NCI-H2081 (cell line): ENCODE results near the gene CDH9.
"Not testable (repeated sequence)": the region's sequence is repeated elsewhere in the genome, so short reads cannot be mapped to it uniquely, and the experiment has no call there.

Source experiments
- DNase-seq, 2 experiments: peaks; one replicate each; lab custom pipeline; 2025; lab: John Stamatoyannopoulos, UW

The CDH9 gene

GRCh38 chr5:26955161-26955560 is 83.2 kb downstream of the CDH9 start:
- DNase-seq: no peak

GRCh38 chr5:26948921-26949320 is 89.5 kb downstream of the CDH9 start:
- DNase-seq: no peak

GRCh38 chr5:26945901-26946300 is 92.5 kb downstream of the CDH9 start:
- no peak for DNase-seq

GRCh38 chr5:26942481-26942880 is 95.9 kb downstream of the CDH9 start:
- DNase-seq: no peak

- peak; percentile 55 to 74 for DNase-seq
Observed at GRCh38 chr5:26940994-26941393, 97.4 kb downstream of the CDH9 start.

GRCh38 chr5:26932238-26932637 is 106.1 kb downstream of the CDH9 start:
- no peak for DNase-seq

GRCh38 chr5:26921439-26921838 is 116.9 kb downstream of the CDH9 start:
- DNase-seq: no peak

GRCh38 chr5:26903469-26903868 is 134.9 kb downstream of the CDH9 start:
- DNase-seq: no peak

GRCh38 chr5:26894719-26895263 is 143.6 kb downstream of the CDH9 start:
- DNase-seq: peak in 1 of 2 experiments; percentile 59

- DNase-seq: no peak
Observed at GRCh38 chr5:26893078-26893477, 145.3 kb downstream of the CDH9 start.

- peak; percentile 51 to 92 for DNase-seq
Observed at GRCh38 chr5:26889815-26890214, 148.6 kb downstream of the CDH9 start.

- no peak for DNase-seq
Observed at GRCh38 chr5:26884481-26884880, 153.9 kb downstream of the CDH9 start.

- no peak for DNase-seq
Observed at GRCh38 chr5:26883375-26883774, 155.0 kb downstream of the CDH9 start.

GRCh38 chr5:26881901-26882300 is 156.5 kb downstream of the CDH9 start:
- no peak for DNase-seq

- DNase-seq: no peak
Observed at GRCh38 chr5:26877154-26877553, 161.2 kb downstream of the CDH9 start.

GRCh38 chr5:26872337-26872736 is 166.0 kb downstream of the CDH9 start:
- DNase-seq: no peak

- no peak for DNase-seq
Observed at GRCh38 chr5:26869781-26870180, 168.6 kb downstream of the CDH9 start.

- no peak for DNase-seq
Observed at GRCh38 chr5:26868504-26868903, 169.9 kb downstream of the CDH9 start.

- no peak for DNase-seq
Observed at GRCh38 chr5:26864061-26864460, 174.3 kb downstream of the CDH9 start.

GRCh38 chr5:26856238-26856637 is 182.1 kb downstream of the CDH9 start:
- no peak for DNase-seq

GRCh38 chr5:26852450-26852849 is 185.9 kb downstream of the CDH9 start:
- DNase-seq: not testable (repeated sequence)

- DNase-seq: no peak
Observed at GRCh38 chr5:26847041-26847736, 191.2 kb downstream of the CDH9 start.

- DNase-seq: peak in 1 of 2 experiments; percentile 37
Observed at GRCh38 chr5:26843677-26844076, 194.7 kb downstream of the CDH9 start.

- no peak for DNase-seq
Observed at GRCh38 chr5:26833596-26833995, 204.8 kb downstream of the CDH9 start.
